SKM-1 (cell line): ENCODE results near the gene RAB24.
"Not testable (repeated sequence)": the region's sequence is repeated elsewhere in the genome, so short reads cannot be mapped to it uniquely, and the experiment has no call there.

Experiments used
- DNase-seq: peaks from one replicate; lab custom pipeline; 2025; ENCODE audit not compliant: unreplicated experiment; lab: John Stamatoyannopoulos, UW

Gene RAB24

DNA sequence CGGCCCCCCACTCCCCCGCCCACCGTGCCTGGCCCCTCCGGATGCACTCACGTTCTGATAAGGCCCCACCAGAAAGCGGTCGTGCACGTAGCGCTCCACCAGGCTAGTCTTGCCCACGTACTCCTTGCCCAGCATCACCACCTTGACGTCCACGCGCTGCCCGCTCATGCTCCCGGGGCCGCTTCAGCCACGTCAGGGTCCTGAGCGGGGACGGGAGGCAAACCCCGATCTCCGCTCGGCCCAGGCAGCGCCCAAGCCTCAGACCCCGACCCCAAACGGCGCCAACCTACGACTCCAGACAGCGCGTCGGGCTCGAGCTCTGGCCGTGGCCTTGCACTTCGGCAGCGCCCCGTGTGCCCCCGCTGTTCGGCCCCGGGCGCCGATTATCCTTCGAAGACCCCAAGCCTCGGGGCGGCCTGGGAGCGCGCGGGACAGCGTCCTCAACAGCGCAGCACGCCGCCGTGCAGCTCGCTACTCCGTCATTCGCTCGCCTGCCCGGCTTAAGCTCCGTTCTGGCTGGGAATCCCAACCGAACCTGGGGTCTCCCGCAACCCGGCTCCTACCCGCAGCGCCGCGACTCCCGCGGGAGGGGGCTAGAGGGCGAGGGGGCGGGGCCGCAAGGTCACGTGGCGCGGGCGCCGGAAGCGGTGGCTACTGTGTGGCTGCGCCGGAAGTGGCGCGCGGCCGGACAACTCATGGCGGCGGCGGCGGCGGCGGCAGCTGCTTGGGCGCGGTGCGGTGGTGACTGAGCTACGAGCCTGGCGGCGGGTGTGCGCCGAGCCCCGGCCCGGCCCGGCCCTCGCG, at the start of gene RAB24, which contains the start of gene PRELID1:
Gene RAB24 (minus strand): TSS at position 599 of the 804 bp plus-strand sequence. CDS start 431 bp downstream, at position 168.
Gene PRELID1 (plus strand): TSS at position 679 of the 804 bp plus-strand sequence. CDS start 187 bp downstream, outside the sequence.
- peak; percentile 51 for DNase-seq

DNA sequence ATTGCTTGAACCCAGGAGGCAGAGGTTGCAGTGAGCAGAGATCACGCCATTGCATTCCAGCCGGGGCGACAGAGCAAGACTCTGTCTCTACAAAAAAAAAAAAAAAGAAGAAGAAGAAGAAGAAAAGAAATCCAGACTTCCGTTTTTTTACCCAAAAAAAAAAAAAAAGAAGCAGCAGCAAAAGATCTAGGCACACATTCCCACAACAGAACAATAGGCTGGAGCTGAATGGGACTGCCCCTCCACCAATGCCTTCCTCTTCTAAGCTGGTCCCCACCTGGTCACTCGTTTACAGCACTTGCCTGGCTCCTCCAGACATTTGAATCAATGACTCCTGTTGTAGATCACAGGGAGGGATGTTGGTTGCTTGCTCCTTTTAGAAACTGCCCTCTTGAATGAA, 49.6 kb upstream of the RAB24 start:
- no peak for DNase-seq

DNA sequence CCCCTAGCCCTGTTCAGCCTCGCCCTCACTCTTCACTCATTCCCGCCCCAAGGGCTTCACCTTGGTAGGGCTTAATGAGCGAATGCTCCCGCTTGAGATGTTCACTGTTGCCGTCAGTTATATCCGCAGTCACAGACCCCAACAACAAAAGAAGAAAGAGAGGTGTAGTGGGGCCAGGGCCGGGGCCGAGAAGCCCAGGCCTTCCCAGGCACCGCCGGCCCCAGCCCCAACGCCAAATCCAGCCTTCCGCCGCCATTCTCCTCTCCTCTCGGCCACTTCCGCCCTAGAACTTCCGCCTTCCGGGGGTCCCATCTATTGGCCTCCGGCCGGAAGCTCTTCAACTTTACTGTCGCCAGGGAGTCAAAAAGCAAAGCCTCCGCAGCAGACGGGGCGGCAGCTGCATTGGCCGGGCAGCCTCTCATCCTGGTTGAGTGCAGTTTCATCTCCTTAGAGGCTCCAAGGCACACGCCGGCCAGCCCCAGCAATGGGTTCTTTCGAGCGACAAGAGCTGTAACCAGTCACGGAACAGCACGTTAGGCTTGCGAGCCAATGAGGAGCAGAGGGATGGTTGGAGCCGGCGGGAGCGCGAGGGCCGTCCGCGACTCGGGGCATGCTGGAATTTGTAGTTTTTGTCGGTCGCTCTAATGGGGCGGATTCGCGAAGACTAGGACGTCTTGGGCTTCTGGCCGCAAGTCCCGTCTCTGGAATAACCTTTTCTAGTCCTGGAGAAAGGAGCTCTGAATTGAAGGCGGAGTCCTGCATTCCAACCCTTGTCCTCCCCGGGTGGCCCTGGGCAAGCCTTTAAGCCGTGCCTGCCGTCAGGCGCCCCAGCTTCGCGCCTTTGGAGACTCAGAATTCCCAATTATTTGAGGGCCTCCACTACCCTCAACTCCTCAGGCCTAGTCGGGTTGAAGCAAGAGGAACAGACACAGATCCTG, 48.1 kb upstream of the RAB24 start, which contains the start of gene LMAN2:
Gene LMAN2 (minus strand): TSS at position 277 of the 938 bp plus-strand sequence. CDS start 21 bp downstream, at position 256.
- DNase-seq, result peak; percentile 94

DNA sequence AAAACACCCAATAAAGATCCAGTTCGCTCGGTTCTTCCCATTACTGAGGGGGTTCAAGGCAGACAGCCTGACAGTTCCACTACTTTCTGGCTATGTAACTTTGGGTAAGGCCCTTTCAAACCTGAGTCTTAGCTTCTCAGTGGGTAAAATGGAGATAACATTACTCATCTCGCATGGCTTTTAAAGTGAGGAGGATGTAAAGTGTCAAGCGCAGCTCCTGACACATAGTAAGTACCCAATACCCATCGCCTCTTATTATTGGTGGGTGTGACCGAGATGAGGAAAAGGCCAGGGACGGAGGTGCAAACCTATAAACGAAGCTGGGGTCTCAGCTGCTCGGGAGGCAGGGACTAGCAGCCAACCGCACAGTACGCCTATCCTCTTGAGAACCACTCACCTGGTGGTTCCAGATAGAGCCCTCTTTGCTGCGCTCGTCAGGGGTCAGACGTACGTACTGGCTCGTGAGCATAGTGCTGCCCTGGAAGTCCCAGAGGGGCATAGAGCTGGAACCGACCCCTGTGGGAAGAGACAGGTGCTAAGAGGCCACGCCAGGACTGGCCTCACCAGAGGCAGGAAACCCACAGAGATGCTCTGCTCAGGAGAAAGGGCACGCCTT, 47.4 kb upstream of the RAB24 start:
- DNase-seq, result no peak

DNA sequence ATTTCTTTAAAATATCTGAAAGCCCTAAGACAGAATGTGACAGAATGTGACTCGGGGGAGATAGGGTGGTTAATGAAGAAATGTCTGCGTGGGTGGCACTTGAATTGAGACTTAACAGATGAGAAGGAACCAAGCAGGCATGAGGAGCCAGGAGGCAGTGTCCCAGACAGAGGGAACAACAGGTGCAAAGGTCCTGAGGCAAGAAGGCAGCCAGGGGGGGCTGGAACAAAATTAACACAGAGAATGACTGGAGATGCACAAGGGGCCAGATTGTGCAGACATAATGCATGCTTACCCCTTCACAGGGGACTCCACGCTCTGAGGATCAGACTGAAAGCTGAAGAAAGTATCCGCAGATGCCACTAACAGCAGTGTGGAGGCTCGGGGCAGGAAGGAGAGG, 46.2 kb upstream of the RAB24 start:
- no peak for DNase-seq

DNA sequence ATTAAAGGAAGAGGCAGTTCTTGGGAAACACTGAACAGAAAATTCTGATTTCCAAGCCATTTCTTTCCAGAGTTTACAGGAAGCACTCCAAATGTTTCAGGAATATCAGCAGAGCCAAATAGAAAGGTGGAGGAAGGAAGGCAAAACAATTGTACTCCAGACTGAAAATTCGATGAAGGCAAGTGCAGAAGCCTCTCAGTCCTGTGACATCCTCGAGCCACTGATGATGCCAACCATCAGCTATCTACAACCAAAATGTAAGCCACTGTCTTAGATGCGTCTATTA, 45.8 kb upstream of the RAB24 start:
- DNase-seq, result no peak

DNA sequence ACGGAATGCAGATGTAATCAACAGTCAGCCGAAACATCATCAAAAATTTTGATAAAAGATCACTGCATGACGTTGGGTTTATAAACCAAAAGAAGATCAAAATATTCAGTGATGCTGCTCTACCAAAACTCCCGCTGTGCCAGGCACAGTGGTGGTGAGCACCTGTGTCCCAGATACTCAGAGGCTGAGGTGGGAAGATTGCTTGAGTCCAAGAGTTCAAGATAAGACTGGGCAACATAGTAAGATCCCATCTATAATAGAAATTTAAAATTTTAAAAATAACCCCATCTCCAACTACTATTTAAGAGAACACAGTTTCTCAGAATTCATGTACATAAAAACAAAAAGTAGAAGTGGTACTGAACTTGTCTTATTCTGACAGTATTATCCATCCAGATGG, 44.2 kb upstream of the RAB24 start:
- no peak for DNase-seq

DNA sequence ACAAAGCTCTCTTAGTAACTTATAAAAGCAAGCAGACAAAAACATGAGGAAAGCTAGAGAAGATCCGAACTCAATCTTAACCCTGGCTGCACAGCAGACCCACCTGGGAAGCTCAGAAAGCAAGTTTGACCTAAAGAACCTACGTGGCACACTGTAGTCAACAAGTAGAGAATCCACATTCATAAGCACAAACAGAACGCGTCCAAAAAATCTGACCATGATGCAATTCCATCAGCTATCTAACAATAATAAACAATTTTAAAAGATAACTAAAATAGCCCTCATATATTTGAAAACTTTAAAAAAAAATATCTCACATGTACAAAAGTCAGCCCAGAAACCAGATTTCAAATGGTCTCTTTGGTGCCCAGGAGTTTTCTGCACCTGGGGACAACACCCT, 43.3 kb upstream of the RAB24 start:
- DNase-seq, result no peak

DNA sequence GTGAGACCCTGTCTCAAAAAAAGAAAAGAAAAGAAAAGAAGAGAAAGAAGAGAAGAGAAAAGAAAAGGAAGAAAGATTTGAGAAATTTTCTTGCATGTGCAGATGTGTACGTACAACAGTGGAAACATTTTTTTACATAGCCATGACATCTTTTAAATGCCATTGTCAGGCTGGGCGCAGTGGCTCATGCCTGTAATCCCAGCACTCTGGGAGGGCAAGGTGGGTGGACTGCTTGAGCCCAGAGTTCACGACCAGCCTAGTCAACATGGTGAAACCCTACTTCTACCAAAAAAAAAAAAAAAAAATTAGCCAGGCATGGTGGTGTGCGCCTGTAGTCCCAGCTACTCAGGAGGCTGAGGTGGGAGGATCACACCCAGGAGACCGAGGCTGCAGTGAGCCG, 41.4 kb upstream of the RAB24 start:
- no peak for DNase-seq

DNA sequence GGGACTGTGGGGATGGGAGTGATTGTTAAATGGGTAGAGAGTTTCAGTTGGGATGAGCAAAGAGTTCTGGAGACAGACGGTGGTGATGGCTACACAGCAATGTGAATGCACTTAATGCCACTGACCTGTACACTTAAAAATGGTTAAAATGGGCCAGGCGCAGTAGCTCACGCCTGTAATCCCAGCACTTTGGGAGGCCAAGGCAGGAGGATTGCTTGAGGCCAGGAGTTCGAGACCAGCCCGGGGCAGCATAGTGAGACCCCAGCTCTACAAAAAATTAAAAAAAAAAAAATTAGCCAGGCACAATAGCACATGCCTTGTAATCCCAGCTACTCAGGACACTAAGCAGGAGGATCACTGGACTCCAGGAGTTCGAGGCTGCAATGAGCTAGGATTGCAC, 40.3 kb upstream of the RAB24 start:
- DNase-seq, result no peak

DNA sequence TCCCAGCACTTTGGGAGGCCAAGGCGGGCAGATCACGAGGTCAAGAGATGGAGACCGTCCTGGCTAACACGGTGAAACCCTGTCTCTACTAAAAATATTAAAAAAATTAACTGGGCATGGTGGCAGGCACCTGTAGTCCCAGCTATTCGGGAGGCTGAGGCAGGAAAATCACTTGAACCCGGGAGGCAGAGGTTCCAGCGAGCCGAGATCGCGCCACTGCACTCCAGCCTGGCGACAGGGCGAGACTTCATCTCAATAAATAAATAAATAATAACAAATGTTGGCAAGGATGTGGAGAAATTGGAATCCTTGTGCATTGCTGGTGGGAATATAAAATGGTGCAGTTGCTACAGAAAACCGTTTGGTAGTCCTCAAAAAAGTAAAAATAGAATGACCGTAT, 39.5 kb upstream of the RAB24 start:
- DNase-seq, result not testable (repeated sequence)

DNA sequence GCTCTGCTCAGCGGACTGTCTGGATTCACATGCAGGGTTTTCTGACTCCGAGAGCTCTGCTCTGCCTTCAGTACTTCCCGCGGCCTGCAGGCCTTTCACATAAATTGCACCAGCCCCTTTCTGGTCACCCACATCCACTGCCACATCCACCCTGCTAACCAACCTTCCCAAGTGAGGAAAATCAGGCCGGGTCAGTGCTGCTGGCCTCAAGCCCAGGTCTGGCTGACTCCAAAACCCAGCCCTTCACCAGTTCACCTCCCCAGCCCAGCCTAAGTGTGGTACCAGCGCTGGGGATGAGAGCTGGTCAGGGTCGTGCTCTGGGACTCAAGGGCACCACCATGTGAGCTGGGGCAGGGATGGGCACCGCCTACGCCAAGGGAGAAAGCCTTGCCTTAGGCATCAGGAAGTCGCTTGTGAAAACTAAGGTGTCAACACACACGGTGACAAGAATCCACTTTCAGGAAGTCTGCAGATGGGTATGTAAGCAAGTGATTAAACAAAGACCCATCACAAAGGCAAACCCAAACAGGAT, 35.7 kb upstream of the RAB24 start:
- DNase-seq, result no peak

DNA sequence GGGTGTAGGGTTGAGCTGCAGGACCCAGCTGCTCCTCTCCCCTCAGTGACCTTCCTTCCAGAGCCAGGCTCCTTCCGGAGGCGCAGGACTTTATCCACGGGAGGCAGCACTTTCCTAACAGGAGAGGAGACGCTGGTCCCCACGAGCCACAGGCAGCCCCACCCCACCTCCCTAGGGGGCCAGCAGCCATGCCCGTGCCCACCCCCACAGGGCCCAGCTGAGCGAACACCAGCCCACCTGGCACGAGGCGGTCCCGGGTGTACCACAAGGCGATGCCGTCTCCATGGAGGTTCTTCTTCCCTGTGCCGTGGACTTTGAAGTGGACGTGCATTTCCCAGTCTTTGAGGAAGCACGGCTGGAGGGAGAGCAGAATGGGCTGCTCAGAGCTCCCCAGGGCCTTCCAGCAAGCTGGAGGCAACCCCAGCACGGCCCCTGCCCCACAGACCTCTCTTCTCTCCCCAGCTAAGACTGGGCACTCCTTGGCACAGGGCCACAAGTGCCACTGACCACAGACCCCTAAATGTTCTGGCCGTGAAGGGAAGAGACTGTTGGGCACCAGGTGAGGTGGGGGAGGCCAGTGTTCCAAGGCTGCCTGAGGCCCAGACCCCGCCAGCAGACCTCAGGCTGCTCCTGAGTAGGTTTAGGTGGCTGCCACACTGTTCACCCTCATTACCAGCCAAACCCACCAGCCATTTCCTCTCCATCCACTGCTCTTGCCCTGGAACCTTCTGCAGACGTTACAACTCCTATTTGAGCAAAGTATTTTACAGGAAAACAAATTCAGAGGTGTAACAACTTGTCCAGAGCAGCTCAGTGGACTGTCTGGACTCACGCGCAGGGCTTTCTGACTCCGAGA, 35.0 kb upstream of the RAB24 start:
- no peak for DNase-seq

DNA sequence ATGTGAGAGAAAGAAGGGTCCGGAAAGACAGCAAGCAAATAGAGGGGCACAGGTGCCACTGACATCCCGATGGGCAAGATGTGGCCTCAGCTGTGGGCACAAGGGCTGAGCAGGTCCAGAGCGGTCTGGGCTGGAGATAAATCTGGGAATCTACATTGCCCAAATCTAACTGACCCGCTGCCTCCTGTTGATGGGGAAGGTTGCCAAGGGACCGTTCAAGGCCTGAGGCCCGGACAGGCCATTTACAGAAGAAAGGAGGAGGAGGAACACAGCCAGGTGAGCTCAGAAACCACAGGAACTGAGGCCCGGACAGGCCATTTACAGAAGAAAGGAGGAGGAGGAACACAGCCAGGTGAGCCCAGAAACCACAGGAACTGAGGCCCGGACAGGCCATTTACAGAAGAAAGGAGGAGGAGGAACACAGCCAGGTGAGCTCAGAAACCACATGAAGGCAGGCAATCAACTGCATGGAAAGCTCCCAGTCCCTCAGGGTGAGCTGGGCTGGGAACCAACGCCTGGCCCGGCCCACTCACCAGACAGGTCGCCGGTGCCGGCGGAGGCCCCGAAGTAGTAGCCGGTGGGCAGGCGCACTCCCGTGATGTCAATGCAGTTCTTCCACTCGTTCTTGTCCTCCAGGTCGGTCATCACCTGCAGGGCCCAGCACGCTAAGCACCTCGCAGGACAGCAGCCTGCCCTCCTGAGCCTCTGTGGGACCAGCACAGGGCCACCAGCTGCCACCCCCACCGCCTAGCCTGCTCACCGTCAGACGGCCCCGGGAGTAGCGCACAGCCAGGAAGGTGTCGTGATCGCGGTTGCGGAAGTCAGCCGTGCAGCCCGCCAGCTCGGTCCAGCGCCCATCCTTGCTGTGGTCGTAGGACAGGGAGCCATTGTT, 33.3 kb upstream of the RAB24 start:
- DNase-seq, result no peak

DNA sequence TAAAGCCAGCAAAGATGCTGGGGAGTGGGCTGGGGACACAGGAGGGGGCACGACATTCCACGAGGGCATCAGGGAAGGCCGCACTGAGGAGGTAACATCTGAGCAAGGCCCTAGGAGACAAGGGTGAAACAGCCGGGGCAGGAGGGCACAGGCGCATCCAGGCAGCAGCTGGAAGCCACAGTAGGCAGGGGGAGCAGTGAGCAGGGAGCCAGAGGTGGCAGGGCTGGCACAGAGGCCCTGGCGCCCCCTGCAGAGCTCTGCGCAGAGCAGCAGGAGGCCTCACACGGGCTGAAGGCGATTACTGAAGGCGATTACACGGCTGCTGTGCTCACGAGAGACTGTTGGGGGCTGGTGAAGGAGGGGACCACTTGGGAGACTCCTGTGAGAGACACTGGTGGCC, 32.6 kb upstream of the RAB24 start:
- no peak for DNase-seq

DNA sequence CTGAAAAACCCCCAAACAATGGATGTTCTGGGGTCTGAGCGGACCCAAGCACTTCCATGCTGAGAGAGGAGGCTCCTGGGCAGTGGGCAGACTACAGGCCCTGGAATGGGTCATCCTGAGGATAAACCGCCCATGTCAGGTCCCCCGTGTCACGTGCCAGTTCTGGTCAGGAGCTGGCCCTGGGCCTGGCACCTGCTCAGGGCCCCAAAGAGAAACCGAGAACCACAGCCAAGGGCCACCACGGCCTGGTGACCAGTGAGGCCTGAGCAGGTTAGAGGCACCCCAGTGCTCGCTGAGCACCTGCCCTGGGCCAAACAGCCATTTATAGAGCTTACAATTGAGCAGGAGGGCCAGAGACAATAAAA, 32.2 kb upstream of the RAB24 start:
- DNase-seq, result no peak

DNA sequence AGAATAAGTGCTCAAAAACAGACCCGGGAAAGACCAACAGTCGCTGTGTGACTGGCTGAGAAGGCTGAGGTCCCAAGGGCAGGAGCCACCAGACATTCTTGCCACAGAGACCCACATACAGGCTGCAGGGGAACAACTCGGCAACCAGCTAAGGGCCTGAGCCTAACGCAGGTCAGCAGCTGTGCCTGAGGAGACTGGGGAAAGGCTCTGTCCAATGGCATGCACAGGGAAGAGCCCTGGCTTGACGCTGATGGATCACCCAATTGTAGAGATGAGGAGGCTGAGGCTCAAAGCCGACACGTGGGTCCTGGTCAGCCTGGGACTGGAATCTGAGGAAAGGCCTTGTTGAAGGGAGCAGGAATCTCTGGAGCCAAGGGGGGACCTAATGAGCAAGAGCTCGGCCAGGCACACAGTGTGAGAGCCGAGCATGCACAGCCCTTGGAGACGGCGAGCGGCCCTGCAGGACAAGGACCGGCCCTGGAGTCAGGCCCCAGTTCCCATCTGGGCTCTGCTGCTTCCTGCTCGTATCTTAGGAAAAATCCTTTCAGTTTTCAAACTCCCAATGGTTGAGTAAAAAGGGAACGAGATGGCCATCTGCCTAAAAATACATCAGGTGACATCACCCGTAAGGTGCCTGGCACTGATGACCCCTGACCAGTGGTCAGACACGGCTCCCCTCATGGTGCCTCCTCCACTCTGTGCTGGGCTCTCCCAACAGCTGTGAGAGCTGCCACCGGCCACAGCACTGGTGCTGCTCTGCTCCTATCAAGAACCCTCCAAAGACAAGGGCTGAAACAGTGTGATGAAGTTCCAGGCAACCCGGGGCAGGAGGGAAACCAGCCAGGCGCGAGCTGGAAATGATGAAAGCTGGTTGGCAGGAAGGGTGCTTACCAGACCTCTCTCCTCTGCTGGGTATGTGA, 31.5 kb upstream of the RAB24 start:
- DNase-seq, result no peak

DNA sequence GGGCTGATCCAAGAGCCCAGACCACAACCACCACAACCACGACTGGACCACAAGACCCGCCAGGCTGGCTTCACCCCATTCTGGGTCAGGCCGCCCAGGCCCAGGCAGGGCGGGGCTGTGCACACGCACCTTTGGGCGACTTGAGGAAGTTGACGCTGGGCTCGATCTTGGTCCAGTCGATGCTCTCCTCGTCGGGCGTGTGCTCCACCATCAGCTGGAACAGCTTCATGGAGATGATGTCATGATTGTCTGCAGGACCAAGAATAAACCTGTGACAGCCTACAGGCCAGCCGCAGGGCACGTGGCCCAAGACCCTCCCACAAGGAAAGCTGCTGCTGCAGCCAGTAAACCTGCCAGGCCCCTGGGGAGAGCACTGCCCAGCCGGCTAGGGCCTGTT, 30.6 kb upstream of the RAB24 start:
- no peak for DNase-seq
